Neural progenitor cell (in vitro differentiated cells): ENCODE results near the gene AGA.

Experiments
- EZH2 ChIP-seq: fragments of 200-600 bp; sonication (generic); IDR thresholded peaks from 2 replicates; pipeline ENCODE4 v1.6.1; 2017; ENCODE audit warnings: antibody characterized with exemption, mild to moderate bottlenecking, moderate library complexity
- EZH2phosphoT487 ChIP-seq: fragments of 200-600 bp; sonication (generic); IDR thresholded peaks from 2 replicates; pipeline ENCODE4 v1.6.1; 2017; ENCODE audit warnings: antibody characterized with exemption
- TF ChIP-seq, protein P1 (sequence below): fragments of 200-600 bp; sonication (generic); IDR thresholded peaks from 2 replicates; pipeline ENCODE4 v1.5.1; 2017; ENCODE audit warnings: antibody characterized with exemption, mild to moderate bottlenecking

DNA sequence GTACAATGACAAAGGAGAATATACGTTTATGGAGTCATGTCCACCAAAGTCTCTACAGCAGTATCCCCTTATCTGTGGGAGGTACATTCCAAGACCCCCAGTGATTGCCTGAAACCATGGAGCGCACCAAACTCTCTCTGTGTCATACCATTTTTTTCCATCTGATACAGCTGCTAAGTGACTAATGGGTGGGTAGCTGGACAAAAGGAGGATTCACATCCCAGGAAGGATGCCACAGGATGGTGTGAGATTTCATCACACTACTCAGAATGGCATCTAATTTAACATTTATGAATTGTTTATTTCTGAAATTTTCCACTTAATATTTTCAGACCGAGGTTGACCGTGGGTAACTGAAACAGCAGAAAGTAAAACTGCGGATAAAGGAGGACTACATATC is 49.8 kb upstream of the AGA start:
- no peak for TF ChIP-seq EZH2
- TF ChIP-seq, protein P1, sequence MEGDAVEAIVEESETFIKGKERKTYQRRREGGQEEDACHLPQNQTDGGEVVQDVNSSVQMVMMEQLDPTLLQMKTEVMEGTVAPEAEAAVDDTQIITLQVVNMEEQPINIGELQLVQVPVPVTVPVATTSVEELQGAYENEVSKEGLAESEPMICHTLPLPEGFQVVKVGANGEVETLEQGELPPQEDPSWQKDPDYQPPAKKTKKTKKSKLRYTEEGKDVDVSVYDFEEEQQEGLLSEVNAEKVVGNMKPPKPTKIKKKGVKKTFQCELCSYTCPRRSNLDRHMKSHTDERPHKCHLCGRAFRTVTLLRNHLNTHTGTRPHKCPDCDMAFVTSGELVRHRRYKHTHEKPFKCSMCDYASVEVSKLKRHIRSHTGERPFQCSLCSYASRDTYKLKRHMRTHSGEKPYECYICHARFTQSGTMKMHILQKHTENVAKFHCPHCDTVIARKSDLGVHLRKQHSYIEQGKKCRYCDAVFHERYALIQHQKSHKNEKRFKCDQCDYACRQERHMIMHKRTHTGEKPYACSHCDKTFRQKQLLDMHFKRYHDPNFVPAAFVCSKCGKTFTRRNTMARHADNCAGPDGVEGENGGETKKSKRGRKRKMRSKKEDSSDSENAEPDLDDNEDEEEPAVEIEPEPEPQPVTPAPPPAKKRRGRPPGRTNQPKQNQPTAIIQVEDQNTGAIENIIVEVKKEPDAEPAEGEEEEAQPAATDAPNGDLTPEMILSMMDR: no peak
- no peak for TF ChIP-seq EZH2phosphoT487
